ENCODE results near the gene SORBS2.

The SORBS2 gene

GRCh38 chr4:185542626-185543315, 269.2 kb downstream of the SORBS2 start:
- DNase-seq, result no peak

DNA sequence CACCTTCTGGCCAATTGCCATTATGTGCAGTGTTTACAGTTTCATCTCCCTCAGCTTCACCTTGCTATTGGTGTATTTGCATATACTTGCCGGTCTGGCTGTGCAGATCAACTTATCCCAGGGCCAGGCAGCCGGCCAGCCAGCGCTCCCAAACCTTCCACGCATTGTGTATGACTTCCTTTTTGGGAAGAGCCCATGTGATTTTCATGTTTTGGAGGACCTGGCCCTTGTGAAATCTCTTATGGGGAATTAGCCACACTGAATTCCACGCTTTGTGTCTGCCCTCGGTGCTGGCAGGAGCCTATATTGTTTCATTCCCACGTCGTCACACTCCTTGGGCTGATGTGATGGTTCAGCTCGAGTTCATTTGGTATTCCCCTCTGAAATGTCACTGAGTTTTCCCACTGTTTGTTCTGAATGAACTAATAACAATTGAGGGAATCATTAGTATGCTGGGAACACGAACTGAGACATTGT, 270.7 kb downstream of the SORBS2 start:
- DNase-seq, result no peak

GRCh38 chr4:185540487-185541120, 271.4 kb downstream of the SORBS2 start:
- no peak for DNase-seq

- DNase-seq, result no peak
These were observed 272.0 kb downstream of the SORBS2 start for GRCh38 chr4:185540040-185540439.

GRCh38 chr4:185538806-185539205, 273.2 kb downstream of the SORBS2 start:
- DNase-seq, result no peak

DNA sequence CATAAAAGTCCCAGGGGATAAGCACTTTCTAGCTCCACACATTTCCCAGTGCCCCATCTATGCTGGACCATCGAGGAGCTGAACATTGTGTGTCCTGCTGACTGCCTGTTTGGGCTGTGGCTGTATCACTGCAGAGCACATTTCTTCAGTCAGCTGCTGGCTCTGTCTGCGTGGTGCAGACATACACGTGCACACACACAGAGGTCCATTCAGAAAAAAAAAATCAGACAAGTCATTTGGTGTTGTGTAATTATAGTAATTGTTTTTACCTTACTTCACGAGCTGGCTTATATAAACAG, 275.6 kb downstream of the SORBS2 start:
- DNase-seq, result no peak

DNA sequence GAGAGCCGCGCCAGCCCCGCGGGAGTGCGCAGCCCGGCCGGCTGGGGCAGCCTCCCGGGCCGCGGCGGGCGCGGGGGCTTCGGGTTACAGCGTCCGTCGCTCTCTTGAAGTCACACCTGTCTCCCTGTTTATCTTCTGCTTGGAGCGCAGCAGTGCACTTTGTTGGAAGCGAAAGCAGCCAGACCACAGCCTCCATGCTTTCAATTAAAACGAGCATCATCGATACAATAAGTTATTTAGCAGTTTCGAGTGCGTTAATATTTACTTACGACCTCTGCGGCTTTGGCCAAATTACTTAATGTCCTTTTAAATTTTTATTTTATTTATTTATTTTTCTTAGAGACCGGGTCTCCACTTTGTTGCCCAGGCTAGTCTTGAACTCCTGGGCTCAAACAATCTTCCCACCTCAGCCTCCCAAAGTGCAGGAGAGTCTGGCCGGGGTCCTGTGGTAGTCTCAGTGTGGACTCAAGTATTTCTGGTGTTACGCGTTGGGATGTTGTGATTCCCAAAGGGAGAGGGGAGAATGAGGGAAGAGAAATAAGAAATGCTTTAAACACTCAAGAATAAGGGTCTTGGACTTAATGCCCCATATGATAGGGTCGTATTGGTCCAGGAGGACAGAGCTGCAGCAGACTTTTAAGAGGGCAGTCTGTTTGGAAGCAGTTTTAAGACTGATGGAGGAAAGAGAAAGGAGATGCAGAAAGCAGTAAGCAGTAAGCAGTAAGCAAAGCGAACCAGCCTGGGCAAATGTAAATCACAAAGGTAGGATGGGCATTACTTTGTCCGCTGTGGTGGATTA, 276.2 kb downstream of the SORBS2 start:
- no peak for DNase-seq

All from AML-193 (cell line).